ENCODE measurements around the gene TCEA2. TPM values are rescaled to one million over a fixed set of nuclear protein-coding genes. Genes with fewer than 3 reads are reported as not detected.

Gene TCEA2
- total RNA-seq, 4 donors from 2014 or later = 5.6 to 94.3 (median 14.8) TPM

DNA sequence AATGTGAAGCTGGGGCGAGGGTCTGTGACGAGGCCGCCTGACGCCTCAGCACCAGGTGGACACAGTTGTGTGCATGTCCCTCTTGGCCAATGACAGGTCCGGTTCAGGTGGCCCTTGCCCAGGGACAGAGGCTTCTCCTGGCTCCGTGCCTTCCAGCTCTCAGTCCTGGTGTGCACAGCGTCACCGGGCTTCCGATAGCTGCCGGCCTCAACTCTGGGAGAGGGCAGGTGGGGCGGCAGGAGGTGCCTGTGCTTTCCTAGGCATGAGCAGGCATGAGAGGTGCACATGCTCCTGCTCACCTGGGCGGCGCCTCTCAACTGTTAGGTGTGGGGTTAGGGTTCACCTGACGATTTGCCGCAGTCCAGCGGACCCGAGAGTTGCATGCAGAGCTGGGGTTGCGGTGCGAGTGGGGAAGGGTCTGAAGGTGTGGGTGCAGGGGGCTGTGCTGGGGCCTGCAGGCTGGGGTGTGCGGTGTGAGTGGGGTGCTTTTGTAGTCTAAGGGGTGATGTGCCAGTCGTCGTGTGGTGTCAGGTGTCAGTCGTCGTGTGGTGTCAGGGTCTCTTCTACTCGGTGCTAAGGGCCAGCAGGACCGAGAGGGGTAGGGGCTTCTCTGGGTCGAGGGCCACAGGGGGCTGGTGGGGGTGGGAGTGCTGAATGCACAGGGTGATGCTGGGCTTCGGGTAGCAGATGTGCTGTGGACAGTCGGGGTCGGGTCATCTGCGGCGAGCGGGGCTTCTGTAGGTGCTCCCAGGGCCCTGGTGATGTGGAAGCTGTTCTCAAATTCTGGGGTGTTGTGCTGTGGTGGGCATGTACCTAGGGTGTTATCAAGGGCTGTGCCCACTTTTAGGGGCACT, 9.8 kb upstream of the TCEA2 start:
- H3K36me3 ChIP-seq = no peaks in the 10 kb centered on the region
- H3K27ac ChIP-seq = peak overlapping the region; percentile 27 to 35 (median 32)
- peaks cover 90% of the 10 kb centered on the region for H3K27me3 ChIP-seq
- no peak overlapping the region for H3K4me3 ChIP-seq
- no peaks in the 10 kb centered on the region for H3K9me3 ChIP-seq
- WGBS, 2 donors (ENCODE audit: low coverage in 1 of 2) = 75% methylated on average over 32 of the region's 33 CpGs; no CpG with 5 or more reads in 1 of the 2 donors
- TF ChIP-seq, protein P1, sequence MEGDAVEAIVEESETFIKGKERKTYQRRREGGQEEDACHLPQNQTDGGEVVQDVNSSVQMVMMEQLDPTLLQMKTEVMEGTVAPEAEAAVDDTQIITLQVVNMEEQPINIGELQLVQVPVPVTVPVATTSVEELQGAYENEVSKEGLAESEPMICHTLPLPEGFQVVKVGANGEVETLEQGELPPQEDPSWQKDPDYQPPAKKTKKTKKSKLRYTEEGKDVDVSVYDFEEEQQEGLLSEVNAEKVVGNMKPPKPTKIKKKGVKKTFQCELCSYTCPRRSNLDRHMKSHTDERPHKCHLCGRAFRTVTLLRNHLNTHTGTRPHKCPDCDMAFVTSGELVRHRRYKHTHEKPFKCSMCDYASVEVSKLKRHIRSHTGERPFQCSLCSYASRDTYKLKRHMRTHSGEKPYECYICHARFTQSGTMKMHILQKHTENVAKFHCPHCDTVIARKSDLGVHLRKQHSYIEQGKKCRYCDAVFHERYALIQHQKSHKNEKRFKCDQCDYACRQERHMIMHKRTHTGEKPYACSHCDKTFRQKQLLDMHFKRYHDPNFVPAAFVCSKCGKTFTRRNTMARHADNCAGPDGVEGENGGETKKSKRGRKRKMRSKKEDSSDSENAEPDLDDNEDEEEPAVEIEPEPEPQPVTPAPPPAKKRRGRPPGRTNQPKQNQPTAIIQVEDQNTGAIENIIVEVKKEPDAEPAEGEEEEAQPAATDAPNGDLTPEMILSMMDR (IDR thresholded peaks at IDR 0.05) = no peak
- no peak for TF ChIP-seq POLR2A (IDR thresholded peaks at IDR 0.05)
- no peak for TF ChIP-seq EP300 (IDR thresholded peaks at IDR 0.05; ENCODE audit: low read depth)
- no peak for TF ChIP-seq POLR2AphosphoS5 (IDR thresholded peaks at IDR 0.05)
- in situ Hi-C loops (cut with MboI; ENCODE audit: low pct_ligation_motif_present in 1 of 4, low pct_unique_long_range_greater_than_20kb in 1 of 4, low sequenced_read_pairs in 3 of 4) = no loop called here
- peaks cover 0 to 9% (median 5%) of the 10 kb centered on the region in 4 donors for H3K4me1 ChIP-seq
- no peak for DNase-seq
- intact Hi-C loops (cut with DNase I; ENCODE audit: low total_unique reads) = no loop called here

DNA sequence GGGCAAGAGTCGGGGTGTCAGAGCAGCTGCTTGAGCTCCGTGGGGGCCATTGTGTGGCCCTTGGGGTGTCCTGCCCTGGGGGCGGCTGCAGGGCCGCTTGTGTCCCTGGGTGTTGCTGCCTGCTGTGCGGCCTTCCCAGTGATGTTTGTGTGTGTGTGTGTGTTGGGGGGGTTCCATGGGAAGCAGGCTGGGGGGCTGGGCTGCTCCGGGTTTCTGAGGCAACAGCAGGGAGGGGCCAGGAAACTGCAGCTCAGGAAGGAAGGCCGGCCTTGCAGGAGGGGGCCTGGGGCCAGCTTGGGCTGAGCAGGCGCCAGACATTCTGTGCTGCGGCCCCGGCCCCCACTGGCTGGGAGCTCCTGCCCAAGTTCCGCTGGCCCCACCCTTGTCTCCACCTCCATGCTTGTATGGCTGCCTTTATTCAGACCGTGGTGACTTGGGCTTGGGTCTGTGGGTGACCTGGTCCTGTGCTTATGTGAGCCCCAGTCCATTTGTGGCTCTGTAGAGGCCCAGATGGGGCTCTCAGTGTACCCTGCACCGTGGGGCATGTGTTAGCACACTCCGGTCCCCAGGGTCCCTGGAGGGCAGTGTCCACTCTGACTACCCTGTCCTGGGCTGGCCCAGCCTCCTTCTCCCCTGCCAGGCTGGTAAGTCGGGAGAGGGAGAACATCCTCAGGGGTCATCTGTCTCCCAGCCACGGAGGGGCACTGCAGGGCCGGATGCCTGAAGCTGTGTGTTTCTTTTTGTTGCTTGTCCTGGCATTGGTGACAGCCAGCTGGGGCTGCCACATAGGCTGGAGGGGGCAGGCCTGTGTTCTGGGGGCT, 8.9 kb upstream of the TCEA2 start:
- no peak overlapping the region for H3K4me3 ChIP-seq
- H3K4me1 ChIP-seq = peaks cover 0 to 9% (median 5%) of the 10 kb centered on the region in 4 donors
- intact Hi-C loops (cut with DNase I; ENCODE audit: low total_unique reads) = no loop called here
- H3K27ac ChIP-seq = peak overlapping the region; percentile 26 to 48 (median 32)
- in situ Hi-C loops (cut with MboI; ENCODE audit: low pct_ligation_motif_present in 1 of 4, low pct_unique_long_range_greater_than_20kb in 1 of 4, low sequenced_read_pairs in 3 of 4) = no loop called here
- peaks cover 82% of the 10 kb centered on the region for H3K27me3 ChIP-seq
- no peaks in the 10 kb centered on the region for H3K9me3 ChIP-seq
- no peak for TF ChIP-seq POLR2A (IDR thresholded peaks at IDR 0.05)
- TF ChIP-seq, protein P1 (IDR thresholded peaks at IDR 0.05) = no peak
- TF ChIP-seq EP300 (IDR thresholded peaks at IDR 0.05; ENCODE audit: low read depth) = no peak
- no peak for TF ChIP-seq POLR2AphosphoS5 (IDR thresholded peaks at IDR 0.05)
- no peak for DNase-seq
- WGBS, 2 donors (ENCODE audit: low coverage in 1 of 2) = 25% methylated on average over 15 of the region's 17 CpGs; no CpG with 5 or more reads in 1 of the 2 donors
- H3K36me3 ChIP-seq = no peaks in the 10 kb centered on the region

DNA sequence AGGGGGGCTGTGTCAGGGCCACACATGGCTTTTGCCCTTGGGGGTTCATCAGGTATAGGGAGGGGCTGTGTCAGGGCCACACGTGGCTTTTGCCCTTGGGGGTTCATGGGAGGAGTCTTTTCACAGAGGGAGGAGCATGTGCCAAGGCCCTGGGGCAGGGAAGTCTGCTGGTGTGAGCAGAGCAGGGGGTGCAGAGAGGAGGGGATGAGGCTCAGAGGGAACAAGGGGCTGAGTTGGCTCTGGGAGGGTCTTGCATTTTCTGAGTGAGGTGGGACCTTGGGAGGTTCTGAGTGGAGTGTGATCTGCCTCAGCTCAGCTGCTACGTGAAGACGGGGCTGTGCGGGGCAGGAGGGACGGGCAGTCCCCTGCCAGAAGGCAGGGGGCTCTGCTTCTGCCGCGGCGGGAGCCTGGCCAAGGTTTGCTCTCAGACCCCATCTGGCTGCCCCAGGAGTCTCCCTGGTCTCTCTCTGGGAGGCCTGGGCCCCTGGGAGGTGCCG, 7.6 kb upstream of the TCEA2 start:
- in situ Hi-C loops (cut with MboI; ENCODE audit: low pct_ligation_motif_present in 1 of 4, low pct_unique_long_range_greater_than_20kb in 1 of 4, low sequenced_read_pairs in 3 of 4) = no loop called here
- intact Hi-C loops (cut with DNase I; ENCODE audit: low total_unique reads) = no loop called here
- no peaks in the 10 kb centered on the region for H3K36me3 ChIP-seq
- H3K27me3 ChIP-seq = peaks cover 70% of the 10 kb centered on the region
- TF ChIP-seq EP300 (IDR thresholded peaks at IDR 0.05; ENCODE audit: low read depth) (no peak), POLR2AphosphoS5 (IDR thresholded peaks at IDR 0.05) (no peak), POLR2A (IDR thresholded peaks at IDR 0.05) (no peak)
- TF ChIP-seq, protein P1 (IDR thresholded peaks at IDR 0.05) = no peak
- H3K27ac ChIP-seq = peak overlapping the region in 3 of 4 donors; percentile 18 to 48 (median 37)
- WGBS, 2 donors (ENCODE audit: low coverage in 1 of 2) = 69% methylated on average over 8 of the region's 9 CpGs; no CpG with 5 or more reads in 1 of the 2 donors
- H3K4me1 ChIP-seq = peaks cover 0 to 5% (median 0%) of the 10 kb centered on the region in 4 donors
- no peak for DNase-seq
- no peak overlapping the region for H3K4me3 ChIP-seq
- H3K9me3 ChIP-seq = no peaks in the 10 kb centered on the region
